ENCODE data around the gene PROKR2.

Gene PROKR2

GRCh38 chr20:5282561-5282960, 34.2 kb downstream of the PROKR2 start:
- DNase-seq (ENCODE audit: low read depth) = no peak

GRCh38 chr20:5279661-5280060, 37.1 kb downstream of the PROKR2 start:
- DNase-seq (ENCODE audit: low read depth) = no peak

GRCh38 chr20:5272268-5272667, 44.5 kb downstream of the PROKR2 start:
- no peak for DNase-seq (ENCODE audit: low read depth)

GRCh38 chr20:5270603-5271002, 46.2 kb downstream of the PROKR2 start:
- DNase-seq (ENCODE audit: low read depth) = no peak

GRCh38 chr20:5268449-5268848, 48.3 kb downstream of the PROKR2 start:
- DNase-seq (ENCODE audit: low read depth) = no peak

- no peak for DNase-seq (ENCODE audit: low read depth)
Measured at GRCh38 chr20:5267092-5267491, 49.7 kb downstream of the PROKR2 start.

Measured in activated T-helper 9 cell treated with anti-CD3 and anti-CD28 coated beads, Interleukin-2, amount 50 U/mL, for 16 hours (primary cell).